ENCODE results near the gene CYFIP1.

- TF ChIP-seq EZH2phosphoT487 (conservative IDR thresholded peaks at IDR 0.05; ENCODE audit: low read length): no peak
- TF ChIP-seq, protein P1, sequence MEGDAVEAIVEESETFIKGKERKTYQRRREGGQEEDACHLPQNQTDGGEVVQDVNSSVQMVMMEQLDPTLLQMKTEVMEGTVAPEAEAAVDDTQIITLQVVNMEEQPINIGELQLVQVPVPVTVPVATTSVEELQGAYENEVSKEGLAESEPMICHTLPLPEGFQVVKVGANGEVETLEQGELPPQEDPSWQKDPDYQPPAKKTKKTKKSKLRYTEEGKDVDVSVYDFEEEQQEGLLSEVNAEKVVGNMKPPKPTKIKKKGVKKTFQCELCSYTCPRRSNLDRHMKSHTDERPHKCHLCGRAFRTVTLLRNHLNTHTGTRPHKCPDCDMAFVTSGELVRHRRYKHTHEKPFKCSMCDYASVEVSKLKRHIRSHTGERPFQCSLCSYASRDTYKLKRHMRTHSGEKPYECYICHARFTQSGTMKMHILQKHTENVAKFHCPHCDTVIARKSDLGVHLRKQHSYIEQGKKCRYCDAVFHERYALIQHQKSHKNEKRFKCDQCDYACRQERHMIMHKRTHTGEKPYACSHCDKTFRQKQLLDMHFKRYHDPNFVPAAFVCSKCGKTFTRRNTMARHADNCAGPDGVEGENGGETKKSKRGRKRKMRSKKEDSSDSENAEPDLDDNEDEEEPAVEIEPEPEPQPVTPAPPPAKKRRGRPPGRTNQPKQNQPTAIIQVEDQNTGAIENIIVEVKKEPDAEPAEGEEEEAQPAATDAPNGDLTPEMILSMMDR (IDR thresholded peaks at IDR 0.05; ENCODE audit: insufficient read depth, low read length, poor library complexity, severe bottlenecking): no peak
Observed at GRCh38 chr15:22871481-22872086, 108.6 kb downstream of the CYFIP1 start.

Data from SU-DHL-6 (cell line).